ENCODE measurements around the gene SCPEP1.

DNA sequence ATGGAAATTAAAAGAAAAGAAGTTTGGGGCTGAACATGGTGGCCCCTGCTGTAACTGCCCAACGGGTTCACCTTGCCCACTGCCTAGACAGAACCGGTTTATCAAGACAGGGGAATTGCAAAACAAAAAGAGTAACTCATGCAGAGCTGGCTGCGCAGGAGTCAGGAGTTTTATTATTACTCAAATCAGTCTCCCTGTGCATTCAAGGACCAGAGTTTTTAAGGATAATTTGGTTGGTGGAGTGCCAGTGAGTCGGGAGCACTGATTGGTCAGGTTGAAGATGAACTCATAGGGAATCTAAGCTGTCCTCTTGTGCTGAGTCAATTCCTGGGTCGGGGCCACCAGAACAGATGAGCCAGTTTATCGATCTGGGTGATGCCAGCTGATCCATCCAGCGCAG is 4.4 kb upstream of the SCPEP1 start:
- TF ChIP-seq POLR2AphosphoS5 (IDR thresholded peaks at IDR 0.05; ENCODE audit: low read depth, low read length) (no peak), SIN3A (IDR thresholded peaks at IDR 0.05; ENCODE audit: borderline replicate concordance, insufficient read depth, low read length) (no peak)

Measured in PFSK-1 (cell line).